ENCODE measurements around the gene CSF3R. TPM values are rescaled to one million over a fixed set of nuclear protein-coding genes. Genes with fewer than 3 reads are reported as not detected.

CSF3R gene
- total and polyA plus RNA-seq, 4 donors: 129 to 705 (median 207) TPM

GRCh38 chr1:36463803-36464604, 18.7 kb downstream of the CSF3R start, which contains the start of gene MRPS15:
TSS of gene MRPS15 (minus strand) at chr1:36464384. CDS start at chr1:36464275, 109 bp downstream.
- 0 to 1% methylated on average over 65 of the region's 65 CpGs for WGBS, 2 donors
- Histone ChIP-seq H3K4me1 (ENCODE audit: control insufficient read depth in 5 of 5, insufficient read depth in 5 of 5, low read length in 5 of 5) (peaks cover 0 to 12% (median 5%) of the 10 kb centered on the region in 5 donors), H3K9ac (ENCODE audit: insufficient read depth in 1 of 2, low read length in 2 of 2) (peak within 1 kb of the TSS; percentile 64 to 80)

GRCh38 chr1:36463463-36463802, 19.3 kb downstream of the CSF3R start:
- WGBS, 2 donors: 19 to 21% methylated on average over 6 of the region's 6 CpGs
- Histone ChIP-seq H3K27me3 (ENCODE audit: control insufficient read depth in 3 of 3, insufficient read depth in 3 of 3, low read length in 2 of 3) (no peaks in the 10 kb centered on the region), H3K4me1 (ENCODE audit: control insufficient read depth in 5 of 5, insufficient read depth in 5 of 5, low read length in 5 of 5) (peaks cover 0 to 12% (median 5%) of the 10 kb centered on the region in 5 donors), H3K4me3 (peak overlapping the region; percentile 77), H3K9ac (ENCODE audit: insufficient read depth in 1 of 2, low read length in 2 of 2) (peak overlapping the region; percentile 64 to 80), H3K36me3 (ENCODE audit: control insufficient read depth in 4 of 4, insufficient read depth in 4 of 4, low read length in 4 of 4) (peaks cover 7 to 26% (median 16%) of the 10 kb centered on the region in 4 donors), H3K27ac (ENCODE audit: low read depth in 1 of 2, low read length in 1 of 2) (peak overlapping the region in 1 of 2 donors; percentile 95), H3K9me3 (ENCODE audit: control insufficient read depth in 4 of 4, insufficient read depth in 3 of 4, low read length in 3 of 4) (no peaks in the 10 kb centered on the region)
- DNase-seq (no peak), ATAC-seq (ENCODE audit: insufficient read depth, low FRiP score) (no peak)
- TF ChIP-seq CTCF (IDR thresholded peaks at IDR 0.05; ENCODE audit: control extremely low read depth, extremely low read depth): no peak

More at GRCh38 chr1:36463803-36464604, 18.7 kb downstream of the CSF3R start, which contains the start of gene MRPS15:
- peak; percentile 95 for ATAC-seq (ENCODE audit: insufficient read depth, low FRiP score)
- H3K4me3 ChIP-seq: peak within 1 kb of the TSS; percentile 77
- H3K36me3 ChIP-seq (ENCODE audit: control insufficient read depth in 4 of 4, insufficient read depth in 4 of 4, low read length in 4 of 4): peaks cover 7 to 23% (median 13%) of the 10 kb centered on the region in 4 donors
- no peak for TF ChIP-seq CTCF (IDR thresholded peaks at IDR 0.05; ENCODE audit: control extremely low read depth, extremely low read depth)
- H3K9me3 ChIP-seq (ENCODE audit: control insufficient read depth in 4 of 4, insufficient read depth in 3 of 4, low read length in 3 of 4): no peaks in the 10 kb centered on the region
- H3K27ac ChIP-seq (ENCODE audit: low read depth in 1 of 2, low read length in 1 of 2): peak within 1 kb of the TSS; percentile 76 to 95
- peak; percentile 97 to 98 (median 97) for DNase-seq
- H3K27me3 ChIP-seq (ENCODE audit: control insufficient read depth in 3 of 3, insufficient read depth in 3 of 3, low read length in 2 of 3): no peaks in the 10 kb centered on the region

DNA sequence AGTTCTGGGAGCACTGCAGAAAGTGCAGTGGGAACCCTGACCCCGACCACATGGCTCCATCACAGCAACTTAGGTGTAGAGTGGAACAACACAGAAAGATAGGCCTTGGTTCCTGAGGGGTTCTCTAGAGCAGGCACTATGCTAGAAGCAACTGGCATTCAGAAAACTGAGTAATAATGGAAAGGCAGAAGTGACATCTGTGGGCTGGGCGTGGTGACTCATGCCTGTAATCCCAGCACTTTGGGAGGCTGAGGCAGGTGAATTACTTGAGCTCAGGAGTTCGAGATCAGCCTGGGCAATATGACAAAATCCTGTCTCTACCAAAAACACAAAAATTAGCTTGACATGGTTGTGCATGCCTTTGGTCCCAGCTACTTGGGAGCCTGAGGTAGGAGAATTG, 23.8 kb downstream of the CSF3R start:
- TF ChIP-seq CTCF (IDR thresholded peaks at IDR 0.05; ENCODE audit: control extremely low read depth, extremely low read depth): no peak
- H3K9me3 ChIP-seq (ENCODE audit: control insufficient read depth in 4 of 4, insufficient read depth in 3 of 4, low read length in 3 of 4): peaks cover 0 to 1% (median 0%) of the 10 kb centered on the region in 4 donors
- WGBS, 2 donors: 61 to 76% methylated on average over 3 of the region's 3 CpGs
- ATAC-seq (ENCODE audit: insufficient read depth, low FRiP score): no peak
- no peak overlapping the region for H3K9ac ChIP-seq (ENCODE audit: insufficient read depth in 1 of 2, low read length in 2 of 2)
- peaks cover 20 to 40% (median 32%) of the 10 kb centered on the region in 4 donors for H3K36me3 ChIP-seq (ENCODE audit: control insufficient read depth in 4 of 4, insufficient read depth in 4 of 4, low read length in 4 of 4)
- no peak overlapping the region for H3K4me3 ChIP-seq
- H3K27me3 ChIP-seq (ENCODE audit: control insufficient read depth in 3 of 3, insufficient read depth in 3 of 3, low read length in 2 of 3): no peaks in the 10 kb centered on the region
- peaks cover 0 to 7% (median 3%) of the 10 kb centered on the region in 5 donors for H3K4me1 ChIP-seq (ENCODE audit: control insufficient read depth in 5 of 5, insufficient read depth in 5 of 5, low read length in 5 of 5)
- no peak overlapping the region for H3K27ac ChIP-seq (ENCODE audit: low read depth in 1 of 2, low read length in 1 of 2)
- no peak for DNase-seq
